ENCODE results near the gene MCM3AP.

DNA sequence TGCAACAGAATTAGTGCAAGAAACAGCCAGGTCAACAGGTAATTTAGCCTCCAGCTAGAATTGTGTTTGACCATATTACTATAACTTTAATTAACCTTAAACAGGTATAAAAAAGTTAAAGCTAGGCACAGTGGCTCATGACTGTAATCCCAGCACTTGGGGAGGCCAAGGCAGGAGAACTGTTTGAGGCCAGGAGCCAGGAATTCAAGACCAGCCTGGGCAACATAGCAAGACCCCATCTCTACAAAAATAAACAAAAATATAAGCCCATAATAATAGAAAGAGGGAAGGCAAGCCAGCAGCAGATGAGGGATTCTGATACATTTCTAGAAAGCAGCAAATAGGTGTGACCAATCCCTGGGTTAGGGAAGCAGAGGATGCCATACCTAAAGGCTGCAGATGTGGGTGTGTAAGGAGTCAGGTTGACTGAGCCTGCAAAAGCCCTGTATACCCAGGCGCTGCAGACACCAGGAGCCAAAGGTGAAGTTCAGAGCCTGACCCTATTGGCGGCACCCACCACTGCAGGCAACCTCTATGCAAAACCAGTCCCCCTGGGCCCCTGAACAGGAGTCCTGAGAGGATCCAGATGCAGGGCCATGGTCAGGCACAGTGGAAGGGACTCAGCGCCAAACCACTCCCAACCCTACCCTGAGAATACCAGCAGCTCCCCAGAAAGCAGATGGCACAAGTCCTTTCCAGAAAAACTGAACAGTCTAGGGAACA is 37.6 kb downstream of the MCM3AP start:
- TF ChIP-seq CTCF (conservative IDR thresholded peaks at IDR 0.05): no peak
- TF ChIP-seq EZH2 (IDR thresholded peaks at IDR 0.05; ENCODE audit: low read depth): no peak
